Natural killer cell (primary cell): Measurements from ENCODE around the gene SCD5. TPM values are rescaled to one million over a fixed set of nuclear protein-coding genes. Genes with fewer than 3 reads are reported as not detected.

ENCODE experiments used
- ATAC-seq, 3 donors: fragments of 150-1000 bp in 2 of 3; fragments of 200-7000 bp in 1 of 3; cut with Tn5 transposase; 1 replicate in 1 of 3; 2 replicates in 2 of 3; pipeline ENCODE4 v1.10.0; 2021; ENCODE audit warnings: mild to moderate bottlenecking in 2 of 3, moderate library complexity in 2 of 3
- DNase-seq, 2 donors: peaks; one replicate each; pipeline versions ENCODE4 v3.0.0 to v3.0.0-alpha.2; 2013 to 2021; ENCODE audit warnings: mixed read lengths in 1 of 2
- H3K27ac ChIP-seq: one replicate; pipeline ENCODE4 v1.5.1; 2013; ENCODE audit warnings: mild to moderate bottlenecking, low read length
- H3K27me3 ChIP-seq: one replicate; pipeline ENCODE4 v1.6.1; 2013; ENCODE audit warnings: low read length; ENCODE audit not compliant: control insufficient read depth, insufficient read depth
- H3K36me3 ChIP-seq: one replicate; pipeline ENCODE4 v1.6.1; 2013; ENCODE audit warnings: low read length; ENCODE audit not compliant: control insufficient read depth, insufficient read depth
- H3K4me1 ChIP-seq: one replicate; pipeline ENCODE4 v1.6.1; 2013; ENCODE audit warnings: low read length; ENCODE audit not compliant: control insufficient read depth, insufficient read depth
- H3K4me3 ChIP-seq: one replicate; pipeline ENCODE4 v1.5.1; 2013; ENCODE audit warnings: low read length
- H3K9me3 ChIP-seq: one replicate; pipeline ENCODE4 v1.6.1; 2013; ENCODE audit warnings: low read length; ENCODE audit not compliant: control insufficient read depth, insufficient read depth
- H3K27ac Mint-ChIP-seq, 2 donors: one replicate each; pipeline ENCODE4 v1.8.0; 2022; ENCODE audit warnings: mild to moderate bottlenecking in 2 of 2, mixed read lengths in 2 of 2, moderate library complexity in 1 of 2
- H3K27me3 Mint-ChIP-seq, 2 donors: one replicate each; pipeline ENCODE4 v1.8.0; 2022; ENCODE audit warnings: low read depth in 2 of 2, mixed read lengths in 2 of 2
- H3K36me3 Mint-ChIP-seq: one replicate; pipeline ENCODE4 v1.8.0; 2022; ENCODE audit warnings: mixed read lengths
- H3K4me1 Mint-ChIP-seq, 2 donors: one replicate each; pipeline ENCODE4 v1.8.0; 2022; ENCODE audit warnings: mixed read lengths in 2 of 2
- H3K4me3 Mint-ChIP-seq: one replicate; pipeline ENCODE4 v1.8.0; 2022; ENCODE audit warnings: mild to moderate bottlenecking, moderate library complexity, mixed read lengths
- H3K9me3 Mint-ChIP-seq, 2 donors: one replicate each; pipeline ENCODE4 v1.8.0; 2022; ENCODE audit warnings: mixed read lengths in 2 of 2
- CTCF ChIP-seq: fragments of 200-600 bp; IDR thresholded peaks from one replicate; pipeline ENCODE4 v1.8.0; 2022; ENCODE audit warnings: antibody characterized with exemption
- WGBS: methylation state at CpG from one replicate; pipeline ENCODE4 v1.1.7; 2013; ENCODE audit warnings: missing lambda C conversion rate; ENCODE audit not compliant: insufficient coverage; 5-methylcytosine and 5-hydroxymethylcytosine counted together
- intact Hi-C: fragments of 100-400 bp; cut with micrococcal nuclease; formaldehyde crosslinking; loops from one replicate; pipeline ENCODE4 v1.14.2; 2022
- total RNA-seq, 4 donors: library from RNA; stranded (reverse); fragments of 120-200 nt in 1 of 4; gene quantifications; one replicate each; pipeline versions ENCODE4 v1.2.3 to v1.2.4, GENCODE V29; 2013 to 2022

Gene SCD5
- total RNA-seq, 3 donors from 2014 or later (not counting 1 experiment from before 2014, with no cell fraction given), result 8.9 to 11.6 (median 9.0) TPM

- H3K36me3 ChIP-seq, result no peaks in the 10 kb centered on the region
- no peak overlapping the region for H3K4me3 ChIP-seq
- WGBS, result 94% methylated on average over 17 of the region's 18 CpGs
- intact Hi-C loops, result no loop called here
- no peak for TF ChIP-seq CTCF
- Mint-ChIP-seq H3K36me3 (no peaks in the 10 kb centered on the region), H3K9me3 (no peaks in the 10 kb centered on the region), H3K4me1 (no peaks in the 10 kb centered on the region), H3K4me3 (no peak overlapping the region), H3K27ac (no peak overlapping the region), H3K27me3 (no peaks in the 10 kb centered on the region)
- no peak overlapping the region for H3K27ac ChIP-seq
- H3K4me1 ChIP-seq, result no peaks in the 10 kb centered on the region
- no peak for DNase-seq
- H3K9me3 ChIP-seq, result no peaks in the 10 kb centered on the region
- no peak for ATAC-seq
- H3K27me3 ChIP-seq, result no peaks in the 10 kb centered on the region
Measured at GRCh38 chr4:82692101-82692780, 106.4 kb downstream of the SCD5 start.

GRCh38 chr4:82691431-82691830, 107.2 kb downstream of the SCD5 start:
- ATAC-seq (no peak), DNase-seq (no peak)
- Mint-ChIP-seq H3K27ac (no peak overlapping the region), H3K9me3 (no peaks in the 10 kb centered on the region), H3K4me3 (no peak overlapping the region), H3K27me3 (no peaks in the 10 kb centered on the region), H3K4me1 (no peaks in the 10 kb centered on the region), H3K36me3 (no peaks in the 10 kb centered on the region)
- H3K4me1 ChIP-seq, result no peaks in the 10 kb centered on the region
- H3K27ac ChIP-seq, result no peak overlapping the region
- no peaks in the 10 kb centered on the region for H3K36me3 ChIP-seq
- no peaks in the 10 kb centered on the region for H3K27me3 ChIP-seq
- no peaks in the 10 kb centered on the region for H3K9me3 ChIP-seq
- no peak overlapping the region for H3K4me3 ChIP-seq
- TF ChIP-seq CTCF, result no peak
- 84% methylated on average over 2 of the region's 2 CpGs for WGBS
- intact Hi-C loops, result no loop called here

GRCh38 chr4:82688091-82688795, 110.4 kb downstream of the SCD5 start:
- no peak for ATAC-seq
- Histone ChIP-seq H3K9me3 (no peaks in the 10 kb centered on the region), H3K36me3 (no peaks in the 10 kb centered on the region), H3K27ac (no peak overlapping the region), H3K4me3 (no peak overlapping the region), H3K27me3 (no peaks in the 10 kb centered on the region), H3K4me1 (no peaks in the 10 kb centered on the region)
- no peak for DNase-seq
- H3K36me3 Mint-ChIP-seq, result no peaks in the 10 kb centered on the region
- no peaks in the 10 kb centered on the region for H3K27me3 Mint-ChIP-seq
- H3K9me3 Mint-ChIP-seq, result no peaks in the 10 kb centered on the region
- intact Hi-C loops, result no loop called here
- no peak overlapping the region for H3K4me3 Mint-ChIP-seq
- no peak for TF ChIP-seq CTCF
- H3K27ac Mint-ChIP-seq, result no peak overlapping the region
- no peaks in the 10 kb centered on the region for H3K4me1 Mint-ChIP-seq
- 92% methylated on average over 6 of the region's 6 CpGs for WGBS
